HepG2 (cell line): ENCODE measurements around the gene ALG13. TPM values are rescaled to one million over a fixed set of nuclear protein-coding genes. Genes with fewer than 3 reads are reported as not detected.

Source experiments
- CENPBD1 ChIP-seq: sonication (generic); formaldehyde crosslinking; IDR thresholded peaks from 2 replicates; pipeline ENCODE4 v1.8.0; 2022; ENCODE audit warnings: missing genetic modification reagents, low read depth, mild to moderate bottlenecking, borderline replicate concordance
- CREB3 ChIP-seq: sonication (generic); formaldehyde crosslinking; IDR thresholded peaks from 2 replicates; pipeline ENCODE4 v1.5.0; 2020; ENCODE audit warnings: missing genetic modification reagents
- DMAP1 ChIP-seq: IDR thresholded peaks from 2 replicates; pipeline ENCODE4 v1.6.1; 2016
- DMTF1 ChIP-seq: sonication (generic); formaldehyde crosslinking; IDR thresholded peaks from 2 replicates; pipeline ENCODE4 v1.4.0; 2020; ENCODE audit warnings: mild to moderate bottlenecking, missing genetic modification reagents
- EZH2 ChIP-seq: conservative IDR thresholded peaks from 2 replicates; pipeline ENCODE4 v1.6.1; 2012; ENCODE audit warnings: mild to moderate bottlenecking, low read depth, low read length, moderate library complexity
- ISL2 ChIP-seq: sonication (generic); formaldehyde crosslinking; IDR thresholded peaks from 2 replicates; pipeline ENCODE4 v1.5.0; 2020; ENCODE audit warnings: missing genetic modification reagents
- NFYC ChIP-seq: IDR thresholded peaks from 2 replicates; pipeline ENCODE4 v1.6.1; 2016; ENCODE audit warnings: missing genetic modification reagents, missing compliant biosample characterization
- PHF5A ChIP-seq: IDR thresholded peaks from one replicate; pipeline ENCODE4 v1.6.1; 2018; ENCODE audit warnings: low read depth, missing genetic modification reagents; ENCODE audit not compliant: unreplicated experiment
- RXRA ChIP-seq: sonication (generic); formaldehyde crosslinking; IDR thresholded peaks from 2 replicates; pipeline ENCODE4 v1.5.1; 2020; ENCODE audit warnings: missing genetic modification reagents
- SIN3B ChIP-seq: fragments of 150-350 bp; IDR thresholded peaks from 2 replicates; pipeline ENCODE4 v1.6.1; 2014; ENCODE audit warnings: low read length
- SP140L ChIP-seq: sonication (generic); formaldehyde crosslinking; IDR thresholded peaks from 2 replicates; pipeline ENCODE4 v1.4.0; 2020; ENCODE audit warnings: missing genetic modification reagents, borderline replicate concordance
- XBP1 ChIP-seq: sonication (generic); formaldehyde crosslinking; IDR thresholded peaks from 2 replicates; pipeline ENCODE4 v1.5.0; 2020; ENCODE audit warnings: missing genetic modification reagents
- ZNF142 ChIP-seq: sonication (generic); formaldehyde crosslinking; IDR thresholded peaks from 2 replicates; pipeline ENCODE4 v1.4.0; 2020; ENCODE audit warnings: missing genetic modification reagents
- ZNF678 ChIP-seq: sonication (generic); formaldehyde crosslinking; IDR thresholded peaks from 2 replicates; pipeline ENCODE4 v1.4.0; 2020; ENCODE audit warnings: mild to moderate bottlenecking, missing genetic modification reagents
- ZNF790 ChIP-seq: sonication (generic); formaldehyde crosslinking; IDR thresholded peaks from 2 replicates; pipeline ENCODE4 v1.8.0; 2022; ENCODE audit warnings: missing genetic modification reagents, mild to moderate bottlenecking, borderline replicate concordance
- ZNF879 ChIP-seq: sonication (generic); formaldehyde crosslinking; IDR thresholded peaks from 2 replicates; pipeline ENCODE4 v1.8.1; 2023; ENCODE audit warnings: missing genetic modification reagents
- polyA plus RNA-seq, 8 experiments: library from polyadenylated mRNA; depleted of rRNA in 3 of 8; stranded (reverse) in 7 of 8; unstranded in 1 of 8; fragments of >200 nt; fragmentation: Illumina TruSeq in 4 of 8; extraction: Trizol in 4 of 8; gene quantifications; 2 replicates each; pipeline versions ENCODE4 v1.2.1 to v1.2.3, GENCODE V29; 2011 to 2016; ENCODE audit warnings: low read depth in 4 of 8, missing spikeins in 1 of 8, mixed read lengths in 1 of 8; ENCODE audit not compliant: insufficient read depth in 1 of 8
- total RNA-seq, 5 experiments: library from RNA; depleted of rRNA; stranded (reverse); fragments of >200 nt; fragmentation: Illumina TruSeq; extraction: Trizol; gene quantifications; 2 replicates each; pipeline ENCODE4 v1.2.3, GENCODE V29; 2016; ENCODE audit warnings: low read depth in 1 of 5

The ALG13 gene
- total and polyA plus RNA-seq, 2 of the 13 experiments (the other 11 are each of a cell fraction or from before 2014, with no cell fraction given): 31.2 to 65.5 TPM

- TF ChIP-seq ZNF142 (CRISPR knock-in tag) (no peak), EZH2 (no peak), ZNF790 (no peak), DMAP1 (CRISPR knock-in tag) (peak; percentile 93), ZNF879 (CRISPR knock-in tag) (no peak), CENPBD1 (no peak), CREB3 (CRISPR knock-in tag) (no peak), SP140L (CRISPR knock-in tag) (no peak), NFYC (CRISPR knock-in tag) (no peak; the same call in 1 of the 2 replicates), ISL2 (CRISPR knock-in tag) (peak; percentile 51; the same call in 1 of the 2 replicates), DMTF1 (CRISPR knock-in tag) (no peak), ZNF678 (CRISPR knock-in tag) (0 out of 2 replicates have a peak, but pooled peaks have one; percentile 25), RXRA (0 out of 2 replicates have a peak, but pooled peaks have one; percentile 26), PHF5A (CRISPR knock-in tag) (no peak), XBP1 (CRISPR knock-in tag) (no peak), SIN3B (no peak)
Measured at GRCh38 chrX:111680988-111681779, at the start of gene ALG13 (continued).
